ENCODE data around the gene STEAP1B.

- TF ChIP-seq CTCF (IDR thresholded peaks at IDR 0.05; ENCODE audit: low read depth, low read length): no peak
- TF ChIP-seq EZH2phosphoT487 (IDR thresholded peaks at IDR 0.05; ENCODE audit: low read depth): no peak
These were observed 19.4 kb downstream of the STEAP1B start for GRCh38 chr7:22480523-22481075.
